Fibroblast of lung (primary cell): Measurements from ENCODE around the gene SENP3.

ENCODE experiments used
- CTCF ChIP-seq, 2 donors: IDR thresholded peaks in 1 of 2; conservative IDR thresholded peaks in 1 of 2; 1 replicate in 1 of 2; 2 replicates in 1 of 2; pipeline ENCODE4 v1.5.1; 2011 to 2012; ENCODE audit warnings: low read length in 2 of 2, control low read depth in 1 of 2, inconsistent platforms in 1 of 2, low read depth in 1 of 2, mild to moderate bottlenecking in 1 of 2
- EZH2 ChIP-seq: IDR thresholded peaks from 2 replicates; pipeline ENCODE4 v1.5.1; 2012; ENCODE audit warnings: low read length, control low read depth, mild to moderate bottlenecking; ENCODE audit errors: missing control alignments

GRCh38 chr17:7528842-7529241 lies 32.9 kb upstream of the SENP3 start:
- TF ChIP-seq CTCF (conservative IDR thresholded peaks at IDR 0.05 in 1 of 2, IDR thresholded peaks at IDR 0.05 in 1 of 2; ENCODE audit: low read depth in 1 of 2, low read length in 2 of 2) = no peak
- no peak for TF ChIP-seq EZH2
